Cardiac septum (tissue), 1 donor: ENCODE data around the gene CLN3. TPM values are rescaled to one million over a fixed set of nuclear protein-coding genes. Genes with fewer than 3 reads are reported as not detected.
"Not testable (repeated sequence)": the region's sequence is repeated elsewhere in the genome, so short reads cannot be mapped to it uniquely, and the experiment has no call there.

Source experiments
- DNase-seq: peaks from one replicate; pipeline ENCODE4 v3.0.0-alpha.2; 2020; ENCODE audit warnings: low spot score
- intact Hi-C: fragments of 100-400 bp; cut with DNase I; formaldehyde crosslinking; loops from one replicate; pipeline ENCODE4 v1.14.0; 2022
- total RNA-seq: library from RNA; stranded (reverse); fragmentation: NEBNext Ultra II Directional; extraction: Animal tissue kit (Norgen Biotek cat#: 25700); gene quantifications from one replicate; pipeline ENCODE4 v1.2.1, GENCODE V29; 2021
- donor health status: DM: no; HTN: no; CAD: no.

CLN3 gene
- total RNA-seq, 1 donor from 2014 or later: 9.1 TPM

DNA sequence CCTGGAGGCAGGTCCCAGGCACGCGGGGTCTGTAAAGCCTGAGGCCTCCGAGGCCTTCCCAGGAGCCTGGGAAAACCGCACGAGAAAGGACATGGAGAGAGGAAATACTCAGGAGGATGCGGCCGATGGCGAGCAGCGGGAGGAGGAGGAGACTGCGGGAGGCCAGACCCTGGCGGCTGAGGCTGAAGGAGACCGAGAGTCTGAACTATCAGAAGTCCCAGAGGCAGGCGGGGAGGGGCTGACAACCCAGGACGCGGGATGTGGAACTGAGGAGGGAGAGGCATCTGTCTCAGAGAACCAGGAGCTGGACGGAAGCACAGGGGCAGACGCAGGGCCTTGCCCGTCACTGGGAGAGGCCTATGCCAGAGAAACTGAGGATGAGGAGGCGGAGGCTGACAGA is 5.0 kb upstream of the CLN3 start:
- intact Hi-C loops: loop anchor here (10.0 kb wide), 1 partner anchor 448 kb away; no protein-coding TSS in a partner anchor
- DNase-seq: no peak

DNA sequence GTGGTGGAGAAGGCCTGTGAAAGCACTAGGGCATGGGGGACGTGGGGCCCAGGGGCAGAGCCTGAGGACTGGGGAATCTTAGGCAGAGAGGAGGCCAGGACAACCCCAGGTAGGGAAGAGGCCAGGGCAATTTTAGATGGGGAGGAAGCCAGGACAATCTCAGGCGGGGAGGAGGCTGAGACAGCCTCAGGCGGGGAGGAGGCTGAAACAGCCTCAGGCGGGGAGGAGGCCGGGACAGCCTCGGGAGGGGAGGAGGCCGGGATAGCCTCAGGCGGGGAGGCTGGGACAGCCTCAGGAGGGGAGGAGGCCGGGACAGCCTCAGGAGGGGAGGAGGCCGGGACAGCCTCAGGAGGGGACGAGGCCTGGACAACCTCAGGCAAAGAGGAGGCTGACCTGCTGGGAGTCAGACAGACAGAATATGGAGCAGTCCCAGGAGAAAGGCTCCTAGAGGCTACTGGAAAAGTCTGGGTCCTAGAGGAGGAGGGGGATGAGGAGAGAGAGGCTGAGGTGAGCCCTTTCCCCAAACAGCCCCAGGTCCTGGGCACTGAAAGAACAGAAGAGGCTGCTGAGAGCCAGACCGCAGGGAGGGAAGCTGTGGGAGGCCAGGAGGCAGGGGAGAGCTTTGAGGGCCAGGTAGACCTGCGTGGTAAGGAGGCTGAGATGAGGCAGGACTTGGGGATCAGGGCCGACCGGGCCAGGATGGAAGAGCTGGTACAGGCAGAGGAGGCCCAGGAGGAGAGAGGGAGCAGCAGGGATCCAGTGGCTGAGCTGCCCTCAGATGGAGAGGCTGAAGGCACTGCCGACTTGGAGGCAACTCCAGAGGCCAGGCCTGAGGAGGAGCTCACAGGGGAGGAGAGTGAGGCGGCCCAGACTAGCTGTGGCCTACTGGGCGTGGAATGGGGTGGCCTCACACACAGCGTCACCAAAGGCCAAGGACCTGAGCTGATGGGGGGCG is 4.2 kb upstream of the CLN3 start:
- no peak for DNase-seq
- intact Hi-C loops: loop anchor here (10.0 kb wide), 1 partner anchor 449 kb away; no protein-coding TSS in a partner anchor

GRCh38 chr16:28495098-28495793 is 3.4 kb upstream of the CLN3 start:
- intact Hi-C loops: loop anchor here (10.0 kb wide), 1 partner anchor 450 kb away; no protein-coding TSS in a partner anchor
- DNase-seq: no peak

GRCh38 chr16:28494121-28494851 is 2.4 kb upstream of the CLN3 start, which contains the start of gene APOBR:
TSS of gene APOBR (plus strand) at chr16:28494643. CDS start at chr16:28494682, 39 bp downstream.
- DNase-seq: peak; percentile 90
- intact Hi-C loops: loop anchor here (5.0 to 10.0 kb wide), 3 partner anchors 43 to 451 kb away; partner anchors contain the start of gene NUPR1

GRCh38 chr16:28492511-28492910 is 637 bp upstream of the CLN3 start:
- intact Hi-C loops: loop anchor here (2.0 to 10.0 kb wide), 4 partner anchors 45 to 452 kb away; partner anchors contain the start of gene NUPR1
- no peak for DNase-seq

DNA sequence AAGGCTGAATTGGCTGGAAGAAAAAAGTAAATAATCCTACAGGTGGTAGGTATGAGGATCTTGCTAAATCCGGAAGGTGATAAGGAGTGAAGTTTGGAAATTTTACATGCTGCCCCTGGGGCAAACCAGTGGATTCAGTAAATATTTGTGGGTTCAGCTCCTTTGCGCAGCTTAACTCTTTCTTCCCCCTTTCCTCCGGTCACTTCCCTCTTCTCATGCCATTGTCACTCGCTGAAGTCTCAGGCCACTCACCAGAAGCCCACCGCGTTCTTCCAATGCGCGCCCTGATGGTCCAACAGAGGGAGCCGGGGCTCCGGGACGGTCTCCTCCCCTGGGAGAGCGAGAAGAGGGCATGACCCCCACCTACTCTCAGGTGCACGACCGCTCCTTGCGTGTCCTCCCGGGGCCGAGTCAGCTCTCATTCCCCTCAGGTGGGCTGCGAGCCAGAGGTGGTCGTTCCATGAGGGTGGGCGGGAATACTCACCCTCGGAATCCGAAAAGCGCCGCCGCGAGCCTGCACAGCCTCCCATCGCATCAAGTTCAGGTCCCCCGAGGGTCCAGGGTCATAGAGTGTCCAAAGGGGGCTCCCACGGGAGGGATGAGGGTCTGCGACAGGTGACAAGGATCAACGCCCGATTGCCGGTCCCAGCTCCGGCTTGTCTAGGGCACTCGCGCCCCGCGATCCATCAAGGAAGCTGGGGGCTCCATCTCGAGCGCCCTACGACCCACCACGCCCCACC is 474 bp downstream of the CLN3 start:
- no peak for DNase-seq
- intact Hi-C loops: loop anchor here (5.0 to 10.0 kb wide), 3 partner anchors 46 to 453 kb away; partner anchors contain the start of gene NUPR1

DNA sequence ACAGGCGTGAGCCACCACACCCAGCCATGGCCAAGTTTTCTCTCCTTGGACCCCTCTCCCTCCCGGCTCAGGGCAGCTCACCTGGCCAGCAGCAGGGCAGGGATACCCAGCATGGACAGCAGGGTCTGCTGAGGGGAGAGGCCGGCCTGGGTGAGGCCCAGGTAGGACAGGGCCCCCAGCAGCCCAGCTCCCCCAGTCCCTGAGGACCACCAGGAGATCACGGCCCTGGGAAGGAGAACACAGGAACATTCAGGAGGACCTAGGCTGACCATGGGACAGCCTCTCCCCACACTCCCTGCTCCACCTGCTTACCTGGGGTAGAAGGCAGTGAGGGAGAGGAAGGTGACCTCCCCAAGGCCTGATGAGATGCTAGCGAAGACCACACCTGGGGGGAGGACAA is 5.6 kb downstream of the CLN3 start:
- intact Hi-C loops: no loop called here
- no peak for DNase-seq

DNA sequence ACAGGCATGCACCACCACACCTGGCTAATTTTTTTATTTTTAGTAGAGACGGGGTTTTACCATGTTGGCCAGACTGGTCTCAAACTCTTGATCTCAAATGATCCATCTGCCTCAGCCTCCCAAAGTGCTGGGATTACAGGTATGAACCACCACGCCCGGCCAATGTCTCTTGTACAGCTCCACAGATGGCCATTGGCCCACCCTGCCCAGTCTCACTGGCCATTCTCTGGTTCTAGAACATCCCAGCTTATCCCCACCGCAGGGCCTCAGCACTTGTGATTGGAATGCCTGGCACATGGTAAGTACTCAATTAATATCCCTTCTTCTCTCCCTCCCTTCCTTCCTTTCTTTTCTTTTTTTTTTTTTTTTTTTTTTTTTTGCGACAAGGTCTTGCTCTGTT is 8.5 kb downstream of the CLN3 start:
- intact Hi-C loops: not testable (repeated sequence)
- peak; percentile 31 for DNase-seq

- intact Hi-C loops: no loop called here
These were observed 9.8 kb downstream of the CLN3 start for GRCh38 chr16:28482026-28482425.

GRCh38 chr16:28478506-28479180 is 13.2 kb downstream of the CLN3 start:
- intact Hi-C loops: no loop called here
- DNase-seq: no peak

More at GRCh38 chr16:28482026-28482425, 9.8 kb downstream of the CLN3 start:
- DNase-seq: peak; percentile 31

- peak; percentile 51 for DNase-seq
- intact Hi-C loops: no loop called here
These were observed 14.5 kb downstream of the CLN3 start for GRCh38 chr16:28477311-28477920.

GRCh38 chr16:28475221-28475620 is 16.7 kb downstream of the CLN3 start:
- intact Hi-C loops: no loop called here
- DNase-seq: no peak

DNA sequence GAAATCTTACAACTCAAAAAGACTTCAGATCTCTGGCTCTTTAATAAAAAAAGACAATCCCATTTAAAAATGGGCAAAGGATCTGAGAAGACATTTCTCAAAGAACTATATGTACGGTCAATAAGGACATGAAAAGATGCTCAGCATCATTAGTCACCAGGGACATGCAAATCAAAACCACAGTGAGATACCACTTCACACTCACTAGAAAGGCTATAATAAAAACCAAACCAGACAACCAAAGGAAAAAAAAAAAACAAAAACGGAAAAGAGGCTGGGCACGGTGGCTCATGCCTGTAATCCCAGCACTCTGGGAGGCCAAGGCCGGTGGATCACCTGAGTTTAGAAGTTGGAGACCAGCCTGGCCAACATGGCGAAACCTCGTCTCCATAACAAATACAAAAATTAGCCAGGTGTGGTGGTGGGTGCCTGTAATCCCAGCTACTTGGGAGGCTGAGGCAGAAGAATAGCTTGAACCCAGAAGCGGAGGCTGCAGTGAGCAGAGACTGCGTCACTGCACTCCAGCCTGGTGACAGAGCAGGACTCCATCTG is 18.1 kb downstream of the CLN3 start:
- intact Hi-C loops: no loop called here
- DNase-seq: peak; percentile 14

- DNase-seq, intact Hi-C loops: not testable (repeated sequence)
These were observed 44.8 kb downstream of the CLN3 start for GRCh38 chr16:28447081-28447480.

DNA sequence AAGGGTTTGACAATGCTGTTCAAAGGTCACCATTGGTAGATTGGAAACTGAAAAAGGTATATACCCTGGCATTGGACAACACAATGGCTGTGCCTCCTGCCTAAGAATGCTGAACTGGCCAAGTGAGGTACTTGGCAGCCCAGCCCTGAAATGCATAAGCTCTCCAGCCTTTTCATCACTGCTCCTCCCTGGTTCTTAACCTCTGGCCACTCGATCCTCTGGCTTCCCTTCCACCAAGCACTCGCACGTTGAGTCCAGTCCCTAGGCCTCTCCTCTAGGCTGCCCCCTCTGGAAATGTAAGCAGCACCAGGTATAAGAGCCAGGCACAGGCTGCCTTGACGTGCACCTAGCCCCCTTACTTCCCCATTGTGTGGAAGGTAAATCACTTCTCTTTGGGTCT is 45.5 kb downstream of the CLN3 start:
- intact Hi-C loops: not testable (repeated sequence)

DNA sequence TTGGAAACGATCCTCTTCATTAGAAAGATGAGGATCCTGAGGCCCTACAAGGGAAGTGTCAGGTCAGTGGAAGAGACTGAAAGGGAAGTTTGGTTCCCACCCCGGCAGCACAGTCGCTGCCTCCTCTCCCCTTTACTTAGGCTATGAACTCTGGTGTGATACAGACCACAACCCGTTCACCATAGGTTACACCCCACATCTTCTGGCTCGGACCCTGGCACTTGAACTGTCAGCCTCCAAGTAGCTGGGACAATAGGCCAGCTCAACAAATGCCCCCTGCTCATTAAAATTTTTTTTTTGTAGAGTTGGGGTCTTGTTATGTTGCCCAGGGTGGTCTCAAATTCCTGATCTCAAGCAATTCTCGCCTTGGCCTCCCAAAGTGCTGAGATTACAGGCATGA is 47.9 kb downstream of the CLN3 start:
- intact Hi-C loops, DNase-seq: not testable (repeated sequence)

More for the DNA sequence above, 45.5 kb downstream of the CLN3 start:
- not testable (repeated sequence) for DNase-seq

DNA sequence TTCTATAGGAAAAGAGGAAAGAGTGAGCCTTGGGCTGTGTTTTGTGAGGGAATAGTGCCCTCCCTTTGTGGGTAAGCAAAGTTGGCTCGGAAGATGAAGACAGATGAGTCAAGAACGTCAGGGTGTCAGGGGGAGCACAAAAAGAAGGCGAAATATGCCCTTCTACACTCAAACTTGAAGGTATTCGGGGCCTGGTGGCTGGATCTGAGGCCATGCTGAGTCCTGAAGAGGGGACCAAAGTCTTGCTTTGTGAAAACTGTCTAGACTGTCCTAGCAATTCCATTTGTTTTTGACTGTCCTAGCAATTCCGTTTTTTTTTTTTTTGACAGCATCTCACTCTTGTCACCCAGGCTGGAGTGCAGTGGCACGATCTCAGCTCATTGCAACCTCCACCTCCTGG is 53.0 kb downstream of the CLN3 start:
- intact Hi-C loops, DNase-seq: not testable (repeated sequence)
